ENCODE measurements around the gene SNX24. TPM values are rescaled to one million over a fixed set of nuclear protein-coding genes. Genes with fewer than 3 reads are reported as not detected.

Gene SNX24
- polyA plus RNA-seq, 4 donors: 7.7 to 33.7 (median 27.2) TPM

- Histone ChIP-seq H3K9me3 (ENCODE audit: control insufficient read depth in 2 of 2, insufficient read depth in 1 of 2, low read depth in 1 of 2, low read length in 1 of 2) (no peaks in the 10 kb centered on the region), H3K4me3 (ENCODE audit: low read depth in 1 of 3, low read length in 3 of 3) (no peak overlapping the region), H3K4me1 (ENCODE audit: control insufficient read depth in 3 of 3, insufficient read depth in 2 of 3, low read depth in 1 of 3, low read length in 2 of 3) (peaks cover 0 to 2% (median 0%) of the 10 kb centered on the region in 3 donors), H3K27me3 (ENCODE audit: control insufficient read depth in 3 of 3, insufficient read depth in 3 of 3, low read length in 3 of 3) (no peaks in the 10 kb centered on the region), H3K36me3 (ENCODE audit: control insufficient read depth in 3 of 3, insufficient read depth in 2 of 3, low read depth in 1 of 3, low read length in 3 of 3) (peaks cover 0 to 4% (median 0%) of the 10 kb centered on the region in 3 donors), H3K27ac (ENCODE audit: low read depth in 1 of 3, low read length in 2 of 3) (no peak overlapping the region)
- FAIRE-seq (no peak), DNase-seq (no peak)
- 94 to 98% (median 95%) methylated on average over 1 of the region's 1 CpG for WGBS, 3 donors
These were observed 83.6 kb downstream of the SNX24 start for GRCh38 chr5:122929001-122929400.

GRCh38 chr5:122929980-122930379 lies 84.6 kb downstream of the SNX24 start:
- no peaks in the 10 kb centered on the region for H3K9me3 ChIP-seq (ENCODE audit: control insufficient read depth in 2 of 2, insufficient read depth in 1 of 2, low read depth in 1 of 2, low read length in 1 of 2)
- 94 to 100% (median 94%) methylated on average over 1 of the region's 1 CpG for WGBS, 3 donors
- no peak for DNase-seq
- peaks cover 0 to 2% (median 0%) of the 10 kb centered on the region in 3 donors for H3K4me1 ChIP-seq (ENCODE audit: control insufficient read depth in 3 of 3, insufficient read depth in 2 of 3, low read depth in 1 of 3, low read length in 2 of 3)
- FAIRE-seq: no peak
- peaks cover 0 to 4% (median 0%) of the 10 kb centered on the region in 3 donors for H3K36me3 ChIP-seq (ENCODE audit: control insufficient read depth in 3 of 3, insufficient read depth in 2 of 3, low read depth in 1 of 3, low read length in 3 of 3)
- no peaks in the 10 kb centered on the region for H3K27me3 ChIP-seq (ENCODE audit: control insufficient read depth in 3 of 3, insufficient read depth in 3 of 3, low read length in 3 of 3)
- no peak overlapping the region for H3K4me3 ChIP-seq (ENCODE audit: low read depth in 1 of 3, low read length in 3 of 3)
- H3K27ac ChIP-seq (ENCODE audit: low read depth in 1 of 3, low read length in 2 of 3): no peak overlapping the region

GRCh38 chr5:122933956-122934355 lies 88.5 kb downstream of the SNX24 start:
- 88 to 95% (median 93%) methylated on average over 7 of the region's 7 CpGs for WGBS, 3 donors
- Histone ChIP-seq H3K9me3 (ENCODE audit: control insufficient read depth in 2 of 2, insufficient read depth in 1 of 2, low read depth in 1 of 2, low read length in 1 of 2) (no peaks in the 10 kb centered on the region), H3K4me1 (ENCODE audit: control insufficient read depth in 3 of 3, insufficient read depth in 2 of 3, low read depth in 1 of 3, low read length in 2 of 3) (no peaks in the 10 kb centered on the region), H3K27me3 (ENCODE audit: control insufficient read depth in 3 of 3, insufficient read depth in 3 of 3, low read length in 3 of 3) (no peaks in the 10 kb centered on the region), H3K36me3 (ENCODE audit: control insufficient read depth in 3 of 3, insufficient read depth in 2 of 3, low read depth in 1 of 3, low read length in 3 of 3) (peaks cover 0 to 9% (median 2%) of the 10 kb centered on the region in 3 donors), H3K27ac (ENCODE audit: low read depth in 1 of 3, low read length in 2 of 3) (no peak overlapping the region), H3K4me3 (ENCODE audit: low read depth in 1 of 3, low read length in 3 of 3) (no peak overlapping the region)
- DNase-seq: no peak
- no peak for FAIRE-seq

GRCh38 chr5:122936088-122936487 lies 90.7 kb downstream of the SNX24 start:
- Histone ChIP-seq H3K27me3 (ENCODE audit: control insufficient read depth in 3 of 3, insufficient read depth in 3 of 3, low read length in 3 of 3) (no peaks in the 10 kb centered on the region), H3K27ac (ENCODE audit: low read depth in 1 of 3, low read length in 2 of 3) (no peak overlapping the region), H3K4me1 (ENCODE audit: control insufficient read depth in 3 of 3, insufficient read depth in 2 of 3, low read depth in 1 of 3, low read length in 2 of 3) (no peaks in the 10 kb centered on the region), H3K4me3 (ENCODE audit: low read depth in 1 of 3, low read length in 3 of 3) (no peak overlapping the region), H3K36me3 (ENCODE audit: control insufficient read depth in 3 of 3, insufficient read depth in 2 of 3, low read depth in 1 of 3, low read length in 3 of 3) (peaks cover 0 to 9% (median 2%) of the 10 kb centered on the region in 3 donors), H3K9me3 (ENCODE audit: control insufficient read depth in 2 of 2, insufficient read depth in 1 of 2, low read depth in 1 of 2, low read length in 1 of 2) (no peaks in the 10 kb centered on the region)
- FAIRE-seq (no peak), DNase-seq (no peak)
- WGBS, 3 donors: 85 to 98% (median 96%) methylated on average over 1 of the region's 1 CpG

GRCh38 chr5:122937914-122938313 lies 92.5 kb downstream of the SNX24 start:
- no peaks in the 10 kb centered on the region for H3K27me3 ChIP-seq (ENCODE audit: control insufficient read depth in 3 of 3, insufficient read depth in 3 of 3, low read length in 3 of 3)
- H3K9me3 ChIP-seq (ENCODE audit: control insufficient read depth in 2 of 2, insufficient read depth in 1 of 2, low read depth in 1 of 2, low read length in 1 of 2): no peaks in the 10 kb centered on the region
- H3K4me1 ChIP-seq (ENCODE audit: control insufficient read depth in 3 of 3, insufficient read depth in 2 of 3, low read depth in 1 of 3, low read length in 2 of 3): no peaks in the 10 kb centered on the region
- no peak overlapping the region for H3K27ac ChIP-seq (ENCODE audit: low read depth in 1 of 3, low read length in 2 of 3)
- peaks cover 0 to 5% (median 2%) of the 10 kb centered on the region in 3 donors for H3K36me3 ChIP-seq (ENCODE audit: control insufficient read depth in 3 of 3, insufficient read depth in 2 of 3, low read depth in 1 of 3, low read length in 3 of 3)
- FAIRE-seq (no peak), DNase-seq (peak in 1 of 2 donors; percentile 7)
- no peak overlapping the region for H3K4me3 ChIP-seq (ENCODE audit: low read depth in 1 of 3, low read length in 3 of 3)
- 44 to 70% (median 59%) methylated on average over 4 of the region's 4 CpGs for WGBS, 3 donors

GRCh38 chr5:122940890-122941289 lies 95.5 kb downstream of the SNX24 start:
- no peak overlapping the region for H3K4me3 ChIP-seq (ENCODE audit: low read depth in 1 of 3, low read length in 3 of 3)
- H3K36me3 ChIP-seq (ENCODE audit: control insufficient read depth in 3 of 3, insufficient read depth in 2 of 3, low read depth in 1 of 3, low read length in 3 of 3): peaks cover 0 to 5% (median 2%) of the 10 kb centered on the region in 3 donors
- no peak for DNase-seq
- no peak overlapping the region for H3K27ac ChIP-seq (ENCODE audit: low read depth in 1 of 3, low read length in 2 of 3)
- H3K9me3 ChIP-seq (ENCODE audit: control insufficient read depth in 2 of 2, insufficient read depth in 1 of 2, low read depth in 1 of 2, low read length in 1 of 2): no peaks in the 10 kb centered on the region
- H3K27me3 ChIP-seq (ENCODE audit: control insufficient read depth in 3 of 3, insufficient read depth in 3 of 3, low read length in 3 of 3): no peaks in the 10 kb centered on the region
- no peak for FAIRE-seq
- 85 to 94% (median 88%) methylated on average over 3 of the region's 3 CpGs for WGBS, 3 donors
- no peaks in the 10 kb centered on the region for H3K4me1 ChIP-seq (ENCODE audit: control insufficient read depth in 3 of 3, insufficient read depth in 2 of 3, low read depth in 1 of 3, low read length in 2 of 3)

GRCh38 chr5:122941737-122942136 lies 96.3 kb downstream of the SNX24 start:
- no peak for FAIRE-seq
- 80 to 94% (median 92%) methylated on average over 2 of the region's 2 CpGs for WGBS, 3 donors
- no peaks in the 10 kb centered on the region for H3K4me1 ChIP-seq (ENCODE audit: control insufficient read depth in 3 of 3, insufficient read depth in 2 of 3, low read depth in 1 of 3, low read length in 2 of 3)

GRCh38 chr5:122942164-122942914 lies 96.9 kb downstream of the SNX24 start:
- WGBS, 3 donors: 60 to 73% (median 71%) methylated on average over 8 of the region's 8 CpGs
- H3K27me3 ChIP-seq (ENCODE audit: control insufficient read depth in 3 of 3, insufficient read depth in 3 of 3, low read length in 3 of 3): no peaks in the 10 kb centered on the region
- H3K9me3 ChIP-seq (ENCODE audit: control insufficient read depth in 2 of 2, insufficient read depth in 1 of 2, low read depth in 1 of 2, low read length in 1 of 2): no peaks in the 10 kb centered on the region
- H3K4me1 ChIP-seq (ENCODE audit: control insufficient read depth in 3 of 3, insufficient read depth in 2 of 3, low read depth in 1 of 3, low read length in 2 of 3): no peaks in the 10 kb centered on the region
- peaks cover 0 to 12% (median 2%) of the 10 kb centered on the region in 3 donors for H3K36me3 ChIP-seq (ENCODE audit: control insufficient read depth in 3 of 3, insufficient read depth in 2 of 3, low read depth in 1 of 3, low read length in 3 of 3)
- DNase-seq (no peak), FAIRE-seq (no peak)
- H3K4me3 ChIP-seq (ENCODE audit: low read depth in 1 of 3, low read length in 3 of 3): no peak overlapping the region
- no peak overlapping the region for H3K27ac ChIP-seq (ENCODE audit: low read depth in 1 of 3, low read length in 2 of 3)

More at GRCh38 chr5:122941737-122942136, 96.3 kb downstream of the SNX24 start:
- Histone ChIP-seq H3K27me3 (ENCODE audit: control insufficient read depth in 3 of 3, insufficient read depth in 3 of 3, low read length in 3 of 3) (no peaks in the 10 kb centered on the region), H3K27ac (ENCODE audit: low read depth in 1 of 3, low read length in 2 of 3) (no peak overlapping the region), H3K4me3 (ENCODE audit: low read depth in 1 of 3, low read length in 3 of 3) (no peak overlapping the region), H3K36me3 (ENCODE audit: control insufficient read depth in 3 of 3, insufficient read depth in 2 of 3, low read depth in 1 of 3, low read length in 3 of 3) (peaks cover 0 to 10% (median 2%) of the 10 kb centered on the region in 3 donors), H3K9me3 (ENCODE audit: control insufficient read depth in 2 of 2, insufficient read depth in 1 of 2, low read depth in 1 of 2, low read length in 1 of 2) (no peaks in the 10 kb centered on the region)
- no peak for DNase-seq

Data from small intestine (tissue), 7 donors.